Activated T-helper 17 cell treated with anti-CD3 and anti-CD28 coated beads, Interleukin-2, amount 50 U/mL, for 72 hours (primary cell): ENCODE measurements around the gene CPLANE2. TPM values are rescaled to one million over a fixed set of nuclear protein-coding genes. Genes with fewer than 3 reads are reported as not detected.
"Not testable (repeated sequence)": the region's sequence is repeated elsewhere in the genome, so short reads cannot be mapped to it uniquely, and the experiment has no call there.

Experiments
- ATAC-seq: fragments of 150-1000 bp; cut with Tn5 transposase; replicated peaks from 2 replicates; pipeline ENCODE4 v1.10.0; 2021; ENCODE audit warnings: mild to moderate bottlenecking, moderate library complexity
- H3K27ac Mint-ChIP-seq: one replicate; pipeline ENCODE4 v1.8.0; 2022; ENCODE audit warnings: mixed read lengths
- H3K27me3 Mint-ChIP-seq: one replicate; pipeline ENCODE4 v1.8.0; 2022; ENCODE audit warnings: mixed read lengths
- H3K36me3 Mint-ChIP-seq: one replicate; pipeline ENCODE4 v1.8.0; 2022; ENCODE audit warnings: low read depth, mild to moderate bottlenecking, mixed read lengths
- H3K4me1 Mint-ChIP-seq: one replicate; pipeline ENCODE4 v1.8.0; 2022; ENCODE audit warnings: mixed read lengths
- H3K4me3 Mint-ChIP-seq: one replicate; pipeline ENCODE4 v1.8.0; 2022; ENCODE audit warnings: mild to moderate bottlenecking, mixed read lengths
- H3K9me3 Mint-ChIP-seq: one replicate; pipeline ENCODE4 v1.8.0; 2022; ENCODE audit warnings: mixed read lengths
- total RNA-seq, 2 donors: library from RNA; stranded (reverse); gene quantifications; one replicate each; pipeline ENCODE4 v1.2.3, GENCODE V29; 2022

Gene CPLANE2
- 1 to 10 TPM; 3.1 to 7.5 TPM for total RNA-seq

GRCh38 chr1:16236511-16237342 is at the start of gene CPLANE2:
Gene CPLANE2, minus strand, starts transcription at chr1:16237183. Its CDS starts 441 bp downstream, at chr1:16236742.
- peaks cover 12% of the 10 kb centered on the region for H3K4me1 Mint-ChIP-seq
- H3K36me3 Mint-ChIP-seq, result no peaks in the 10 kb centered on the region
- H3K4me3 Mint-ChIP-seq, result peak within 1 kb of the TSS; percentile 78
- no peaks in the 10 kb centered on the region for H3K9me3 Mint-ChIP-seq
- ATAC-seq, result peak; percentile 89
- H3K27ac Mint-ChIP-seq, result peak within 1 kb of the TSS; percentile 83
- no peaks in the 10 kb centered on the region for H3K27me3 Mint-ChIP-seq

- Mint-ChIP-seq H3K4me1 (peaks cover 14% of the 10 kb centered on the region), H3K36me3 (peaks cover 52% of the 10 kb centered on the region), H3K4me3 (no peak overlapping the region), H3K27me3 (no peaks in the 10 kb centered on the region), H3K9me3 (no peaks in the 10 kb centered on the region), H3K27ac (no peak overlapping the region)
- ATAC-seq, result no peak
Observed at GRCh38 chr1:16286122-16286521, 49.1 kb upstream of the CPLANE2 start.

GRCh38 chr1:16281765-16282164 is 44.8 kb upstream of the CPLANE2 start:
- peaks cover 8% of the 10 kb centered on the region for H3K4me1 Mint-ChIP-seq

GRCh38 chr1:16279186-16279585 is 42.2 kb upstream of the CPLANE2 start:
- Mint-ChIP-seq H3K4me1 (peaks cover 6% of the 10 kb centered on the region), H3K36me3 (peaks cover 48% of the 10 kb centered on the region), H3K9me3 (no peaks in the 10 kb centered on the region), H3K27me3 (no peaks in the 10 kb centered on the region), H3K27ac (no peak overlapping the region), H3K4me3 (no peak overlapping the region)
- no peak for ATAC-seq

More at GRCh38 chr1:16281765-16282164, 44.8 kb upstream of the CPLANE2 start:
- ATAC-seq, result no peak
- Mint-ChIP-seq H3K9me3 (no peaks in the 10 kb centered on the region), H3K36me3 (peaks cover 39% of the 10 kb centered on the region), H3K27me3 (no peaks in the 10 kb centered on the region), H3K4me3 (no peak overlapping the region), H3K27ac (no peak overlapping the region)

- H3K4me3 Mint-ChIP-seq, result no peak overlapping the region
- H3K27ac Mint-ChIP-seq, result no peak overlapping the region
- no peak for ATAC-seq
- H3K9me3 Mint-ChIP-seq, result no peaks in the 10 kb centered on the region
- H3K4me1 Mint-ChIP-seq, result peaks cover 8% of the 10 kb centered on the region
- no peaks in the 10 kb centered on the region for H3K27me3 Mint-ChIP-seq
- peaks cover 51% of the 10 kb centered on the region for H3K36me3 Mint-ChIP-seq
Observed at GRCh38 chr1:16276302-16277030, 39.5 kb upstream of the CPLANE2 start.

- Mint-ChIP-seq H3K4me1 (peaks cover 12% of the 10 kb centered on the region), H3K36me3 (peaks cover 47% of the 10 kb centered on the region), H3K9me3 (no peaks in the 10 kb centered on the region), H3K27ac (no peak overlapping the region), H3K4me3 (no peak overlapping the region), H3K27me3 (no peaks in the 10 kb centered on the region)
- no peak for ATAC-seq
Observed at GRCh38 chr1:16275591-16275990, 38.6 kb upstream of the CPLANE2 start.

- ATAC-seq, result no peak
- no peaks in the 10 kb centered on the region for H3K27me3 Mint-ChIP-seq
- H3K36me3 Mint-ChIP-seq, result peaks cover 6% of the 10 kb centered on the region
- no peak overlapping the region for H3K27ac Mint-ChIP-seq
- H3K4me3 Mint-ChIP-seq, result no peak overlapping the region
- H3K9me3 Mint-ChIP-seq, result no peaks in the 10 kb centered on the region
- peaks cover 17% of the 10 kb centered on the region for H3K4me1 Mint-ChIP-seq
Observed at GRCh38 chr1:16267690-16268180, 30.8 kb upstream of the CPLANE2 start.

- no peak for ATAC-seq
- Mint-ChIP-seq H3K4me3 (no peak overlapping the region), H3K9me3 (no peaks in the 10 kb centered on the region), H3K27me3 (no peaks in the 10 kb centered on the region), H3K27ac (no peak overlapping the region), H3K36me3 (peaks cover 3% of the 10 kb centered on the region), H3K4me1 (peaks cover 17% of the 10 kb centered on the region)
Observed at GRCh38 chr1:16266411-16267118, 29.6 kb upstream of the CPLANE2 start.

- Mint-ChIP-seq H3K4me1 (peaks cover 4% of the 10 kb centered on the region), H3K9me3 (no peaks in the 10 kb centered on the region), H3K27ac (no peak overlapping the region), H3K4me3 (no peak overlapping the region), H3K27me3 (no peaks in the 10 kb centered on the region), H3K36me3 (peaks cover 9% of the 10 kb centered on the region)
- no peak for ATAC-seq
Observed at GRCh38 chr1:16262067-16262466, 25.1 kb upstream of the CPLANE2 start.

GRCh38 chr1:16260814-16261213 is 23.8 kb upstream of the CPLANE2 start:
- H3K4me1 Mint-ChIP-seq, result no peaks in the 10 kb centered on the region
- H3K27me3 Mint-ChIP-seq, result no peaks in the 10 kb centered on the region
- no peak for ATAC-seq
- no peak overlapping the region for H3K27ac Mint-ChIP-seq
- no peaks in the 10 kb centered on the region for H3K9me3 Mint-ChIP-seq
- no peak overlapping the region for H3K4me3 Mint-ChIP-seq
- H3K36me3 Mint-ChIP-seq, result peaks cover 21% of the 10 kb centered on the region

GRCh38 chr1:16258591-16259135 is 21.7 kb upstream of the CPLANE2 start:
- no peaks in the 10 kb centered on the region for H3K9me3 Mint-ChIP-seq
- H3K27ac Mint-ChIP-seq, result peak overlapping the region; percentile 36
- H3K4me1 Mint-ChIP-seq, result peaks cover 5% of the 10 kb centered on the region
- no peak overlapping the region for H3K4me3 Mint-ChIP-seq
- no peak for ATAC-seq
- H3K27me3 Mint-ChIP-seq, result no peaks in the 10 kb centered on the region
- H3K36me3 Mint-ChIP-seq, result peaks cover 43% of the 10 kb centered on the region

- Mint-ChIP-seq H3K27ac (no peak overlapping the region), H3K9me3 (no peaks in the 10 kb centered on the region), H3K27me3 (no peaks in the 10 kb centered on the region), H3K36me3 (peaks cover 50% of the 10 kb centered on the region), H3K4me1 (peaks cover 5% of the 10 kb centered on the region), H3K4me3 (no peak overlapping the region)
- ATAC-seq, result no peak
Observed at GRCh38 chr1:16257968-16258367, 21.0 kb upstream of the CPLANE2 start.

GRCh38 chr1:16257556-16257955 is 20.6 kb upstream of the CPLANE2 start:
- not testable (repeated sequence) for H3K9me3 Mint-ChIP-seq, H3K4me1 Mint-ChIP-seq, H3K27ac Mint-ChIP-seq, H3K4me3 Mint-ChIP-seq, H3K27me3 Mint-ChIP-seq, ATAC-seq
- H3K36me3 Mint-ChIP-seq, result peaks cover 54% of the 10 kb centered on the region

- H3K4me3 Mint-ChIP-seq, result no peak overlapping the region
- ATAC-seq, result no peak
- peaks cover 5% of the 10 kb centered on the region for H3K4me1 Mint-ChIP-seq
- H3K36me3 Mint-ChIP-seq, result peaks cover 65% of the 10 kb centered on the region
- no peaks in the 10 kb centered on the region for H3K9me3 Mint-ChIP-seq
- H3K27me3 Mint-ChIP-seq, result no peaks in the 10 kb centered on the region
- H3K27ac Mint-ChIP-seq, result no peak overlapping the region
Observed at GRCh38 chr1:16256478-16256877, 19.5 kb upstream of the CPLANE2 start.
